Fibroblast of skin of right biceps (primary cell): ENCODE data around the gene FBXL7.

Experiments
- DNase-seq: peaks from one replicate; pipeline ENCODE4 v3.0.0-alpha.2; 2013

The FBXL7 gene

GRCh38 chr5:15904899-15905830, 405.2 kb downstream of the FBXL7 start:
- no peak for DNase-seq

GRCh38 chr5:15914638-15915037, 414.7 kb downstream of the FBXL7 start:
- peak; percentile 52 for DNase-seq

GRCh38 chr5:15926586-15926985, 426.6 kb downstream of the FBXL7 start:
- DNase-seq = no peak

- no peak for DNase-seq
Observed at GRCh38 chr5:15927710-15928380, 427.9 kb downstream of the FBXL7 start.

GRCh38 chr5:15929611-15930263, 429.8 kb downstream of the FBXL7 start:
- DNase-seq = peak; percentile 90

GRCh38 chr5:15932066-15932465, 432.1 kb downstream of the FBXL7 start:
- no peak for DNase-seq

- peak; percentile 15 for DNase-seq
Observed at GRCh38 chr5:15933259-15934207, 433.6 kb downstream of the FBXL7 start.

GRCh38 chr5:15936505-15937245, 436.7 kb downstream of the FBXL7 start:
- no peak for DNase-seq

GRCh38 chr5:15937708-15938107, 437.7 kb downstream of the FBXL7 start:
- no peak for DNase-seq

GRCh38 chr5:15938186-15938585, 438.2 kb downstream of the FBXL7 start:
- DNase-seq = no peak

GRCh38 chr5:15938961-15939360, 439.0 kb downstream of the FBXL7 start:
- peak; percentile 93 for DNase-seq

GRCh38 chr5:15940905-15941304, 440.9 kb downstream of the FBXL7 start:
- no peak for DNase-seq

GRCh38 chr5:15943487-15943886, 443.5 kb downstream of the FBXL7 start:
- DNase-seq = peak; percentile 80

- DNase-seq = peak; percentile 63
Observed at GRCh38 chr5:15946026-15946425, 446.0 kb downstream of the FBXL7 start.

GRCh38 chr5:15948190-15948589, 448.2 kb downstream of the FBXL7 start:
- no peak for DNase-seq

- no peak for DNase-seq
Observed at GRCh38 chr5:15951126-15951525, 451.1 kb downstream of the FBXL7 start.

- DNase-seq = no peak
Observed at GRCh38 chr5:15951550-15951949, 451.6 kb downstream of the FBXL7 start.

- DNase-seq = no peak
Observed at GRCh38 chr5:15956622-15957021, 456.6 kb downstream of the FBXL7 start.

GRCh38 chr5:15957124-15957523, 457.1 kb downstream of the FBXL7 start:
- no peak for DNase-seq

- DNase-seq = no peak
Observed at GRCh38 chr5:15959370-15960164, 459.6 kb downstream of the FBXL7 start.
